PC-9 (cell line): ENCODE results near the gene NGEF. TPM values are rescaled to one million over a fixed set of nuclear protein-coding genes. Genes with fewer than 3 reads are reported as not detected.

Experiments used
- BruUV-seq: library from RNA; stranded (reverse); fragments of 400-500 nt; replicated peaks from 2 replicates; lab custom pipeline; 2021; lab: Mats Ljungman, UMichigan
- CTCF ChIA-PET: fragments of 300-600 bp; sonication (Branson Sonifier 250); formaldehyde crosslinking; loops from one replicate; lab custom pipeline; 2022; ENCODE audit warnings: antibody characterized with exemption; lab: Charles Lee
- POLR2A ChIA-PET: fragments of 300-600 bp; sonication (Branson Sonifier 250); formaldehyde crosslinking; loops from one replicate; lab custom pipeline; 2022; ENCODE audit warnings: antibody characterized with exemption; ENCODE audit not compliant: unreplicated experiment; lab: Charles Lee
- DNase-seq, 2 experiments: peaks; one replicate each; pipeline versions ENCODE4 v3.0.0 to v3.0.0-alpha.2; 2015 to 2022; ENCODE audit warnings: mixed read lengths in 1 of 2
- H2AFZ ChIP-seq: fragments of 200-600 bp; sonication (generic); 2 replicates; pipeline ENCODE4 v1.8.1; 2017; ENCODE audit warnings: antibody characterized with exemption
- H3F3A ChIP-seq: fragments of 200-600 bp; sonication (generic); 2 replicates; pipeline ENCODE4 v1.8.1; 2017; ENCODE audit warnings: antibody characterized with exemption, mild to moderate bottlenecking, low read depth; ENCODE audit not compliant: insufficient read depth
- H3K27ac ChIP-seq: fragments of 200-600 bp; sonication (generic); 2 replicates; pipeline ENCODE4 v1.6.1; 2016; ENCODE audit warnings: mixed run types
- H3K27me3 ChIP-seq: fragments of 200-600 bp; sonication (generic); 2 replicates; pipeline ENCODE4 v1.6.1; 2016; ENCODE audit warnings: low read depth, mixed run types; ENCODE audit not compliant: insufficient read depth
- H3K36me3 ChIP-seq: fragments of 200-600 bp; sonication (generic); 2 replicates; pipeline ENCODE4 v1.6.1; 2016; ENCODE audit warnings: low read depth, mixed run types
- H3K4me1 ChIP-seq: fragments of 200-600 bp; sonication (generic); replicated peaks from 2 replicates; pipeline ENCODE4 v1.6.1; 2016; ENCODE audit warnings: mixed run types; ENCODE audit not compliant: insufficient read depth
- H3K4me2 ChIP-seq: fragments of 200-600 bp; sonication (generic); 2 replicates; pipeline ENCODE4 v1.6.1; 2017; ENCODE audit warnings: mixed run types
- H3K4me3 ChIP-seq: fragments of 200-600 bp; sonication (generic); 2 replicates; pipeline ENCODE4 v1.6.1; 2016; ENCODE audit warnings: mixed run types
- H3K79me2 ChIP-seq: fragments of 200-600 bp; sonication (generic); 2 replicates; pipeline ENCODE4 v1.6.1; 2017; ENCODE audit warnings: low read depth, mixed run types
- H3K9me2 ChIP-seq: fragments of 200-600 bp; sonication (generic); 2 replicates; pipeline ENCODE4 v1.8.1; 2017; ENCODE audit warnings: mild to moderate bottlenecking; ENCODE audit not compliant: insufficient read depth
- H3K9me3 ChIP-seq: fragments of 200-600 bp; sonication (generic); 2 replicates; pipeline ENCODE4 v1.8.1; 2016; ENCODE audit warnings: low read depth; ENCODE audit not compliant: insufficient read depth
- H4K20me1 ChIP-seq: fragments of 200-600 bp; sonication (generic); 2 replicates; pipeline ENCODE4 v1.8.1; 2017; ENCODE audit not compliant: insufficient read depth
- EZH2 ChIP-seq: fragments of 200-600 bp; sonication (generic); IDR thresholded peaks from 2 replicates; pipeline ENCODE4 v1.8.0; 2017; ENCODE audit warnings: antibody characterized with exemption, low read depth
- intact Hi-C: fragments of 100-400 bp; cut with micrococcal nuclease; formaldehyde crosslinking; loops from one replicate; pipeline ENCODE4 v1.10.0; 2022; ENCODE audit not compliant: unreplicated experiment
- total RNA-seq: library from RNA; stranded (reverse); gene quantifications from 2 replicates; pipeline ENCODE4 v1.2.3, GENCODE V29; 2021
- TF ChIP-seq, protein P1 (sequence below): fragments of 200-600 bp; sonication (generic); conservative IDR thresholded peaks from 2 replicates; pipeline ENCODE4 v1.6.1; 2017; ENCODE audit warnings: mixed run types, antibody characterized with exemption, mild to moderate bottlenecking, moderate library complexity

NGEF gene
- total RNA-seq, 1 experiment from 2014 or later: 55.3 TPM

DNA sequence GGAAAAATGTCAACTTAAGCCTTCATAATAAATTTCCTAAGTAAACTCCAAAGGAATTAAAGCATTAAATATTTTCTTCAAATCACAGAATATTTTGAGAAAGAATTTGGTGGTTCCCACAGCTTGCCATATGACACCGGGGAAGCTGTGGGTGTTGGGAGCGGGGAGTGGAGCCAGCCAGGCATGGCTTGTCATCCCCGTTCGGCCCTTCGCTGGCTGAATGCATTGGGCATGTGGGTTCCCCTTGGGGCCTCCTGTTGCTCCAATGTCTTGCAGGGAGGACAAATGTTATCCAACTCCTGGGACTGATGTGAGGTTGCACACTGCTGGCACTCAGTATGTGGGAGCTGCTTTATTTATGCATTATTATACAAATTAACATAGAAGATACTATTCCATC lies 18.6 kb downstream of the NGEF start:
- TF ChIP-seq EZH2: no peak
- TF ChIP-seq, protein P1, sequence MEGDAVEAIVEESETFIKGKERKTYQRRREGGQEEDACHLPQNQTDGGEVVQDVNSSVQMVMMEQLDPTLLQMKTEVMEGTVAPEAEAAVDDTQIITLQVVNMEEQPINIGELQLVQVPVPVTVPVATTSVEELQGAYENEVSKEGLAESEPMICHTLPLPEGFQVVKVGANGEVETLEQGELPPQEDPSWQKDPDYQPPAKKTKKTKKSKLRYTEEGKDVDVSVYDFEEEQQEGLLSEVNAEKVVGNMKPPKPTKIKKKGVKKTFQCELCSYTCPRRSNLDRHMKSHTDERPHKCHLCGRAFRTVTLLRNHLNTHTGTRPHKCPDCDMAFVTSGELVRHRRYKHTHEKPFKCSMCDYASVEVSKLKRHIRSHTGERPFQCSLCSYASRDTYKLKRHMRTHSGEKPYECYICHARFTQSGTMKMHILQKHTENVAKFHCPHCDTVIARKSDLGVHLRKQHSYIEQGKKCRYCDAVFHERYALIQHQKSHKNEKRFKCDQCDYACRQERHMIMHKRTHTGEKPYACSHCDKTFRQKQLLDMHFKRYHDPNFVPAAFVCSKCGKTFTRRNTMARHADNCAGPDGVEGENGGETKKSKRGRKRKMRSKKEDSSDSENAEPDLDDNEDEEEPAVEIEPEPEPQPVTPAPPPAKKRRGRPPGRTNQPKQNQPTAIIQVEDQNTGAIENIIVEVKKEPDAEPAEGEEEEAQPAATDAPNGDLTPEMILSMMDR: no peak
- BruUV-seq: no TSS peak
- H2AFZ ChIP-seq: no peak overlapping the region

GRCh38 chr2:232993231-232993821 lies 19.7 kb downstream of the NGEF start:
- ChIA-PET CTCF (no interaction called here), POLR2A (no interaction called here)
- no peak overlapping the region for H3K27ac ChIP-seq
- H3F3A ChIP-seq: peaks cover 29% of the 10 kb centered on the region
- intact Hi-C loops: no loop called here
- BruUV-seq: no TSS peak
- no peak for DNase-seq
- no peaks in the 10 kb centered on the region for H3K9me3 ChIP-seq
- H3K4me3 ChIP-seq: no peak overlapping the region
- H3K27me3 ChIP-seq: no peaks in the 10 kb centered on the region
- peaks cover 28% of the 10 kb centered on the region for H3K4me1 ChIP-seq
- H3K4me2 ChIP-seq: no peak overlapping the region
- no peak overlapping the region for H2AFZ ChIP-seq
- no peaks in the 10 kb centered on the region for H3K79me2 ChIP-seq
- no peaks in the 10 kb centered on the region for H4K20me1 ChIP-seq
- no peaks in the 10 kb centered on the region; the same call in 1 of the 2 replicates for H3K9me2 ChIP-seq
- TF ChIP-seq, protein P1: no peak
- no peaks in the 10 kb centered on the region for H3K36me3 ChIP-seq

More for the DNA sequence above, 18.6 kb downstream of the NGEF start:
- H3K27me3 ChIP-seq: no peaks in the 10 kb centered on the region
- no peak overlapping the region for H3K4me3 ChIP-seq
- H4K20me1 ChIP-seq: no peaks in the 10 kb centered on the region
- H3K36me3 ChIP-seq: no peaks in the 10 kb centered on the region
- intact Hi-C loops: no loop called here
- H3F3A ChIP-seq: peaks cover 18% of the 10 kb centered on the region
- H3K4me1 ChIP-seq: peaks cover 18% of the 10 kb centered on the region
- ChIA-PET CTCF (no interaction called here), POLR2A (interaction anchor here (0.6 kb wide), 1 partner anchor 780 kb away, joined by 5 read pairs; no protein-coding TSS in a partner anchor)
- DNase-seq: no peak
- H3K79me2 ChIP-seq: no peaks in the 10 kb centered on the region
- no peaks in the 10 kb centered on the region; the same call in 1 of the 2 replicates for H3K9me2 ChIP-seq
- no peaks in the 10 kb centered on the region for H3K9me3 ChIP-seq
- no peak overlapping the region for H3K27ac ChIP-seq
- H3K4me2 ChIP-seq: no peak overlapping the region

- no peak overlapping the region for H2AFZ ChIP-seq
- intact Hi-C loops: loop anchor here (10.0 kb wide), 1 partner anchor 429 kb away; no protein-coding TSS in a partner anchor
- no peaks in the 10 kb centered on the region for H3K36me3 ChIP-seq
- H3K9me3 ChIP-seq: 0 out of 2 replicates have a peak, but pooled peaks cover 6% of the 10 kb centered on the region
- BruUV-seq: no TSS peak
- H3K4me2 ChIP-seq: no peak overlapping the region
- no peaks in the 10 kb centered on the region; the same call in 1 of the 2 replicates for H3K9me2 ChIP-seq
- no peaks in the 10 kb centered on the region for H3K27me3 ChIP-seq
- DNase-seq: no peak
- peaks cover 69% of the 10 kb centered on the region for H3K4me1 ChIP-seq
- H3F3A ChIP-seq: peaks cover 47% of the 10 kb centered on the region
- H3K79me2 ChIP-seq: no peaks in the 10 kb centered on the region
- no peak for TF ChIP-seq EZH2
- TF ChIP-seq, protein P1: no peak
- peak overlapping the region; percentile 95; the same call in 1 of the 2 replicates for H3K27ac ChIP-seq
- POLR2A ChIA-PET: no interaction called here
- H3K4me3 ChIP-seq: no peak overlapping the region
- H4K20me1 ChIP-seq: no peaks in the 10 kb centered on the region
- CTCF ChIA-PET: interaction anchor here (0.6 kb wide), 1 partner anchor 255 kb away, joined by 6 read pairs; no protein-coding TSS in a partner anchor
These were observed 26.9 kb downstream of the NGEF start for GRCh38 chr2:232986155-232986554.
